Liver (tissue), 9 donors: Measurements from ENCODE around the gene PHKB. TPM values are rescaled to one million over a fixed set of nuclear protein-coding genes. Genes with fewer than 3 reads are reported as not detected.

Source experiments
- DNase-seq: peaks from one replicate; pipeline ENCODE4 v3.0.0-alpha.2; 2017; ENCODE audit warnings: low spot score
- H3K27ac ChIP-seq, 2 donors: one replicate each; pipeline ENCODE4 v1.7.0; 2013; ENCODE audit warnings: inconsistent platforms in 2 of 2, low read length in 2 of 2, control low read depth in 1 of 2, low read depth in 1 of 2, mild to moderate bottlenecking in 1 of 2
- H3K27me3 ChIP-seq, 4 donors: one replicate each; pipeline versions ENCODE4 v1.6.1 to v1.7.0; 2013; ENCODE audit warnings: low read length in 3 of 4, inconsistent platforms in 1 of 4, mild to moderate bottlenecking in 1 of 4, moderate library complexity in 1 of 4; ENCODE audit not compliant: control insufficient read depth in 4 of 4, insufficient read depth in 4 of 4
- H3K36me3 ChIP-seq, 4 donors: one replicate each; pipeline versions ENCODE4 v1.6.1 to v1.7.0; 2013; ENCODE audit warnings: low read length in 3 of 4, mild to moderate bottlenecking in 3 of 4, low read depth in 1 of 4, moderate library complexity in 1 of 4; ENCODE audit not compliant: control insufficient read depth in 4 of 4, insufficient read depth in 3 of 4
- H3K4me1 ChIP-seq, 4 donors: one replicate each; pipeline versions ENCODE4 v1.6.1 to v1.7.0; 2013; ENCODE audit warnings: low read length in 3 of 4, mild to moderate bottlenecking in 3 of 4, moderate library complexity in 1 of 4; ENCODE audit not compliant: control insufficient read depth in 4 of 4, insufficient read depth in 4 of 4
- H3K4me3 ChIP-seq, 3 donors: one replicate each; pipeline versions ENCODE4 v1.6.1 to v1.7.0; 2013; ENCODE audit warnings: low read length in 3 of 3, control low read depth in 1 of 3, low read depth in 1 of 3, mild to moderate bottlenecking in 1 of 3
- H3K9ac ChIP-seq, 2 donors: one replicate each; pipeline ENCODE4 v1.7.0; 2013; ENCODE audit warnings: low read length in 2 of 2, mild to moderate bottlenecking in 2 of 2, moderate library complexity in 2 of 2, control low read depth in 1 of 2, low read depth in 1 of 2
- H3K9me3 ChIP-seq, 4 donors: one replicate each; pipeline versions ENCODE4 v1.6.1 to v1.7.0; 2013; ENCODE audit warnings: low read length in 3 of 4; ENCODE audit not compliant: control insufficient read depth in 4 of 4
- EGR1 ChIP-seq, 2 donors: IDR thresholded peaks; 2 replicates each; pipeline ENCODE4 v1.6.1; 2016 to 2018; ENCODE audit warnings: antibody characterized with exemption in 2 of 2, low read depth in 2 of 2
- FOXA2 ChIP-seq: IDR thresholded peaks from 2 replicates; pipeline ENCODE4 v1.6.1; 2016; ENCODE audit warnings: antibody characterized with exemption
- GABPA ChIP-seq, 2 donors: IDR thresholded peaks in 1 of 2; conservative IDR thresholded peaks in 1 of 2; 2 replicates each; pipeline ENCODE4 v1.6.1; 2016; ENCODE audit warnings: antibody characterized with exemption in 2 of 2, mild to moderate bottlenecking in 1 of 2, moderate library complexity in 1 of 2
- HNF4A ChIP-seq, 2 donors: conservative IDR thresholded peaks; 2 replicates each; pipeline ENCODE4 v1.6.1; 2016; ENCODE audit warnings: antibody characterized with exemption in 2 of 2, mild to moderate bottlenecking in 2 of 2
- HNF4G ChIP-seq: IDR thresholded peaks from 2 replicates; pipeline ENCODE4 v1.6.1; 2016; ENCODE audit warnings: antibody characterized with exemption
- NR2F2 ChIP-seq: IDR thresholded peaks from 2 replicates; pipeline ENCODE4 v1.6.1; 2016; ENCODE audit warnings: antibody characterized with exemption
- RAD21 ChIP-seq, 2 donors: IDR thresholded peaks; 2 replicates each; pipeline ENCODE4 v1.6.1; 2016; ENCODE audit warnings: antibody characterized with exemption in 2 of 2, mild to moderate bottlenecking in 2 of 2
- WGBS: extraction: QIAGEN DNeasy Blood & Tissue Kit; methylation state at CpG from one replicate; pipeline ENCODE4 v1.1.7; 2013; 5-methylcytosine and 5-hydroxymethylcytosine counted together
- polyA plus RNA-seq, 2 donors: library from polyadenylated mRNA; stranded (reverse) in 1 of 2; unstranded in 1 of 2; fragments of 200-250 nt in 1 of 2; fragments of >200 nt in 1 of 2; fragmentation: Nextera tagmentation in 1 of 2; extraction: Ambion mirVana in 1 of 2; gene quantifications; one replicate each; pipeline versions ENCODE4 v1.2.1 to v1.2.3, GENCODE V29; 2013 to 2015
- total RNA-seq, 2 donors: library from RNA; depleted of rRNA; stranded (reverse); fragments of >200 nt; gene quantifications; one replicate each; pipeline ENCODE4 v1.2.3, GENCODE V29; 2014
- TF ChIP-seq, protein P1 (sequence below): IDR thresholded peaks from 2 replicates; pipeline ENCODE4 v1.6.1; 2016; ENCODE audit warnings: antibody characterized with exemption
- TF ChIP-seq, protein P2 (sequence below): fragments of 150-350 bp; IDR thresholded peaks from 2 replicates; pipeline ENCODE4 v1.5.1; 2017; ENCODE audit warnings: improper control_type of control experiment, low read depth, low read length; ENCODE audit not compliant: missing input control
- TF ChIP-seq, protein P3 (sequence below): IDR thresholded peaks from 2 replicates; pipeline ENCODE4 v1.6.1; 2016; ENCODE audit warnings: antibody characterized with exemption
- TF ChIP-seq, protein P4 (sequence below): IDR thresholded peaks from 2 replicates; pipeline ENCODE4 v1.6.1; 2016; ENCODE audit warnings: antibody characterized with exemption, mild to moderate bottlenecking
- donor health status: healthy.
- donor health status: healthy.
- donor health status: healthy.
- donor health status: healthy.
- donor health status: healthy.

PHKB gene
- total and polyA plus RNA-seq, 4 donors, result 13.2 to 49.1 (median 29.0) TPM

DNA sequence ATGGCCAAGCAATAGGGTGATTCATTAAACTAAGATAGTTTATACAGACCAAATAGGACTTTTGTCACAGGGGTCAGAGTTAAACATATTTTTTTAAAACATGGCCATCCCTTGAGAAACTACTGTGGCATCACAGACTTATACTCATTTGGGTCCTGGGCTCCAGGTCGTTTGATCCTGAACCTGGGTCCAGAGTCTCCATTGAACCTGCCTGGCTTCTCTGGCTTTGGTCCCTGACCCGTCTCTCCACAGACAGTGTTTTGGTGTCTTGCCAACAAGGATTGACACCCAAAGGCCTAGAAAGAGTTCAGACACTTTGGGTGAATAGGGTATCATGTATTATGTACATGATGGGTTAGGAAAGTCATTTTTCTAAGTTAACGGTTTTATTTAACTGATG lies 236.7 kb downstream of the PHKB start:
- no peak for DNase-seq
- TF ChIP-seq HNF4G (no peak), HNF4A (conservative IDR thresholded peaks at IDR 0.05) (peak; percentile 16 to 72), FOXA2 (no peak), EGR1 (IDR thresholded peaks at IDR 0.05; ENCODE audit: low read depth in 2 of 2) (no peak)
- TF ChIP-seq, protein P1, sequence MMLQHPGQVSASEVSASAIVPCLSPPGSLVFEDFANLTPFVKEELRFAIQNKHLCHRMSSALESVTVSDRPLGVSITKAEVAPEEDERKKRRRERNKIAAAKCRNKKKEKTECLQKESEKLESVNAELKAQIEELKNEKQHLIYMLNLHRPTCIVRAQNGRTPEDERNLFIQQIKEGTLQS, result no peak
- H3K36me3 ChIP-seq, result peaks cover 3 to 51% (median 34%) of the 10 kb centered on the region in 4 donors
- H3K4me3 ChIP-seq, result no peak overlapping the region
- H3K9ac ChIP-seq, result no peak overlapping the region
- WGBS, result 49% methylated on average over 3 of the region's 3 CpGs
- H3K27ac ChIP-seq, result no peak overlapping the region
- no peaks in the 10 kb centered on the region for H3K27me3 ChIP-seq
- H3K4me1 ChIP-seq, result no peaks in the 10 kb centered on the region
- no peaks in the 10 kb centered on the region for H3K9me3 ChIP-seq

DNA sequence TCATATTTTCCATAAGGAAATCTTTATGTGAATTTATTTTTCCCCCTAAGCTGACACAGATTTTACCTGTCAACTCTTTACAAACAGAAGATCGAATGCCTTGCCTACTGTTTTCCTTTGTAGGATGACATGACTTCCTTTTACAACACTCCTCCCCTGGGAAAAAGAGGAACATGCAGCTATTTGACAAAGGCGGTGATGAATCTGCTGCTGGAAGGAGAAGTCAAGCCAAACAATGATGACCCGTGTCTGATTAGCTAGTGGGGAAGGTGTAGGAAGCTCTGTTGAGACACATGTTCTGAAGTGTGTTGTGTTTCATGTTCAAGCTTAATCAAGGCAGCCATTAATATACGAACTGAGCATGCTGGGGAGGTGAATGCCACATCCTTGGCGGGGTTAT lies 238.0 kb downstream of the PHKB start:
- TF ChIP-seq, protein P1, result no peak
- TF ChIP-seq GABPA (IDR thresholded peaks at IDR 0.05 in 1 of 2, conservative IDR thresholded peaks at IDR 0.05 in 1 of 2) (no peak), FOXA2 (no peak), HNF4A (conservative IDR thresholded peaks at IDR 0.05) (no peak), RAD21 (IDR thresholded peaks at IDR 0.05) (no peak), NR2F2 (no peak)
- TF ChIP-seq, protein P2, sequence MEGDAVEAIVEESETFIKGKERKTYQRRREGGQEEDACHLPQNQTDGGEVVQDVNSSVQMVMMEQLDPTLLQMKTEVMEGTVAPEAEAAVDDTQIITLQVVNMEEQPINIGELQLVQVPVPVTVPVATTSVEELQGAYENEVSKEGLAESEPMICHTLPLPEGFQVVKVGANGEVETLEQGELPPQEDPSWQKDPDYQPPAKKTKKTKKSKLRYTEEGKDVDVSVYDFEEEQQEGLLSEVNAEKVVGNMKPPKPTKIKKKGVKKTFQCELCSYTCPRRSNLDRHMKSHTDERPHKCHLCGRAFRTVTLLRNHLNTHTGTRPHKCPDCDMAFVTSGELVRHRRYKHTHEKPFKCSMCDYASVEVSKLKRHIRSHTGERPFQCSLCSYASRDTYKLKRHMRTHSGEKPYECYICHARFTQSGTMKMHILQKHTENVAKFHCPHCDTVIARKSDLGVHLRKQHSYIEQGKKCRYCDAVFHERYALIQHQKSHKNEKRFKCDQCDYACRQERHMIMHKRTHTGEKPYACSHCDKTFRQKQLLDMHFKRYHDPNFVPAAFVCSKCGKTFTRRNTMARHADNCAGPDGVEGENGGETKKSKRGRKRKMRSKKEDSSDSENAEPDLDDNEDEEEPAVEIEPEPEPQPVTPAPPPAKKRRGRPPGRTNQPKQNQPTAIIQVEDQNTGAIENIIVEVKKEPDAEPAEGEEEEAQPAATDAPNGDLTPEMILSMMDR, result no peak
- TF ChIP-seq, protein P3, sequence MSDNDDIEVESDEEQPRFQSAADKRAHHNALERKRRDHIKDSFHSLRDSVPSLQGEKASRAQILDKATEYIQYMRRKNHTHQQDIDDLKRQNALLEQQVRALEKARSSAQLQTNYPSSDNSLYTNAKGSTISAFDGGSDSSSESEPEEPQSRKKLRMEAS, result no peak
- TF ChIP-seq, protein P4, sequence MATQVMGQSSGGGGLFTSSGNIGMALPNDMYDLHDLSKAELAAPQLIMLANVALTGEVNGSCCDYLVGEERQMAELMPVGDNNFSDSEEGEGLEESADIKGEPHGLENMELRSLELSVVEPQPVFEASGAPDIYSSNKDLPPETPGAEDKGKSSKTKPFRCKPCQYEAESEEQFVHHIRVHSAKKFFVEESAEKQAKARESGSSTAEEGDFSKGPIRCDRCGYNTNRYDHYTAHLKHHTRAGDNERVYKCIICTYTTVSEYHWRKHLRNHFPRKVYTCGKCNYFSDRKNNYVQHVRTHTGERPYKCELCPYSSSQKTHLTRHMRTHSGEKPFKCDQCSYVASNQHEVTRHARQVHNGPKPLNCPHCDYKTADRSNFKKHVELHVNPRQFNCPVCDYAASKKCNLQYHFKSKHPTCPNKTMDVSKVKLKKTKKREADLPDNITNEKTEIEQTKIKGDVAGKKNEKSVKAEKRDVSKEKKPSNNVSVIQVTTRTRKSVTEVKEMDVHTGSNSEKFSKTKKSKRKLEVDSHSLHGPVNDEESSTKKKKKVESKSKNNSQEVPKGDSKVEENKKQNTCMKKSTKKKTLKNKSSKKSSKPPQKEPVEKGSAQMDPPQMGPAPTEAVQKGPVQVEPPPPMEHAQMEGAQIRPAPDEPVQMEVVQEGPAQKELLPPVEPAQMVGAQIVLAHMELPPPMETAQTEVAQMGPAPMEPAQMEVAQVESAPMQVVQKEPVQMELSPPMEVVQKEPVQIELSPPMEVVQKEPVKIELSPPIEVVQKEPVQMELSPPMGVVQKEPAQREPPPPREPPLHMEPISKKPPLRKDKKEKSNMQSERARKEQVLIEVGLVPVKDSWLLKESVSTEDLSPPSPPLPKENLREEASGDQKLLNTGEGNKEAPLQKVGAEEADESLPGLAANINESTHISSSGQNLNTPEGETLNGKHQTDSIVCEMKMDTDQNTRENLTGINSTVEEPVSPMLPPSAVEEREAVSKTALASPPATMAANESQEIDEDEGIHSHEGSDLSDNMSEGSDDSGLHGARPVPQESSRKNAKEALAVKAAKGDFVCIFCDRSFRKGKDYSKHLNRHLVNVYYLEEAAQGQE, result no peak
- Histone ChIP-seq H3K4me1 (no peaks in the 10 kb centered on the region), H3K36me3 (peaks cover 2 to 40% (median 30%) of the 10 kb centered on the region in 4 donors), H3K9ac (no peak overlapping the region), H3K27ac (no peak overlapping the region), H3K4me3 (no peak overlapping the region), H3K27me3 (no peaks in the 10 kb centered on the region), H3K9me3 (no peaks in the 10 kb centered on the region)
- no peak for DNase-seq
- WGBS, result 86% methylated on average over 5 of the region's 5 CpGs
